Lower lobe of right lung (tissue), 2 donors: Measurements from ENCODE around the gene PTPRE. TPM values are rescaled to one million over a fixed set of nuclear protein-coding genes. Genes with fewer than 3 reads are reported as not detected.
A peak's percentile ranks its signal among the peaks of the same experiment; 100 is the strongest.

Experiments
- ATAC-seq, 2 donors: fragments of 200-7000 bp; cut with Tn5 transposase; one replicate each; pipeline ENCODE4 v1.9.1; 2020 to 2022; ENCODE audit warnings: mild to moderate bottlenecking in 2 of 2, moderate library complexity in 2 of 2
- DNase-seq: peaks from one replicate; pipeline ENCODE4 v3.0.0-alpha.2; 2020
- H3K27ac ChIP-seq: fragments of 200-600 bp; one replicate; pipeline ENCODE4 v1.8.0; 2022
- H3K27me3 ChIP-seq: fragments of 200-600 bp; one replicate; pipeline ENCODE4 v1.8.0; 2022; ENCODE audit warnings: low read depth
- H3K36me3 ChIP-seq: fragments of 200-600 bp; one replicate; pipeline ENCODE4 v1.8.0; 2022; ENCODE audit warnings: mild to moderate bottlenecking
- H3K4me1 ChIP-seq: fragments of 200-600 bp; one replicate; pipeline ENCODE4 v1.8.0; 2022
- H3K4me3 ChIP-seq: fragments of 200-600 bp; one replicate; pipeline ENCODE4 v1.8.0; 2022; ENCODE audit warnings: mild to moderate bottlenecking
- H3K9me3 ChIP-seq: fragments of 200-600 bp; one replicate; pipeline ENCODE4 v1.8.0; 2022
- CTCF ChIP-seq: fragments of 200-600 bp; IDR thresholded peaks from one replicate; pipeline ENCODE4 v1.8.0; 2022; ENCODE audit warnings: antibody characterized with exemption, mild to moderate bottlenecking
- intact Hi-C: fragments of 100-400 bp; cut with DNase I; formaldehyde crosslinking; loops from one replicate; pipeline ENCODE4 v1.11.0; 2022
- total RNA-seq: library from RNA; stranded (reverse); fragmentation: NEBNext Ultra II Directional; extraction: Animal tissue kit (Norgen Biotek cat#: 25700); gene quantifications from one replicate; pipeline ENCODE4 v1.2.1, GENCODE V29; 2021
- donor health status: DM: no; HTN: yes; CAD: no; lungs with severe emphysema.

PTPRE gene
- total RNA-seq, 1 donor from 2014 or later, result 60.5 TPM

DNA sequence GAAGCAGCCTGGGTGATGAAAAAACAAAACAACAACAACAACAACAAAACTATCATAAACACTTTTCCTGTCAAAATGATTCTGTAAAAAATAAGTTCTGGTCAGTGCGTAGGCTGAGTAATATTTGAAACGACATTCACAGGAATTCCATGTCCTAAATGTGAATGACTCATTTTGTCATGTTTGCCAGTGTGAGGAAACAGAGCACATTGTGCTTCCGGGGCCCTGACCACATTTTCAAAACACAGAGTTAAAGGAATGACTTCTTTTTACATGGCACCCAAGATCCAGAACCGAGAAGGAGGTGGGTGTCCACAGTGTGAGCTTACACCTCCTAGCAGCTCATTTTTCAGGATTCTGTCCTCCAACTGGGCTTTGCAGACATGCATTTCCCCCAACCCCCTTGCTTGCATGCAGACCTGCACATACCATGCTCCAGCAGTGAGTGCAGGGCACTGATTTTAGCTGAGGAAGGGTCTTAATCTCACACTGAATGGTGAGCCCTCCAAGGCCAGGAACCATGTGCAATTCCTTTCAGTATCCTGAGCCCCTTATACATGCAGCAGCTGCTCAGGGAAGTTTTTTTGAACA lies 17.2 kb upstream of the PTPRE start:
- TF ChIP-seq CTCF, result no peak
- Histone ChIP-seq H3K4me1 (no peaks in the 10 kb centered on the region), H3K9me3 (no peaks in the 10 kb centered on the region), H3K4me3 (no peak overlapping the region), H3K36me3 (no peaks in the 10 kb centered on the region), H3K27me3 (no peaks in the 10 kb centered on the region), H3K27ac (no peak overlapping the region)
- intact Hi-C loops, result no loop called here
- ATAC-seq, result peak; percentile 42 to 58
- DNase-seq, result no peak

- TF ChIP-seq CTCF, result no peak
Measured at GRCh38 chr10:127890216-127890615, 16.7 kb upstream of the PTPRE start.

GRCh38 chr10:127890832-127891334 lies 16.0 kb upstream of the PTPRE start:
- Histone ChIP-seq H3K36me3 (no peaks in the 10 kb centered on the region), H3K4me1 (no peaks in the 10 kb centered on the region), H3K9me3 (no peaks in the 10 kb centered on the region), H3K27ac (no peak overlapping the region), H3K27me3 (no peaks in the 10 kb centered on the region), H3K4me3 (no peak overlapping the region)
- DNase-seq, result no peak
- no peak for TF ChIP-seq CTCF
- ATAC-seq, result no peak
- intact Hi-C loops, result no loop called here

More at GRCh38 chr10:127890216-127890615, 16.7 kb upstream of the PTPRE start:
- H3K4me1 ChIP-seq, result no peaks in the 10 kb centered on the region
- intact Hi-C loops, result no loop called here
- H3K27ac ChIP-seq, result no peak overlapping the region
- no peak for DNase-seq
- H3K4me3 ChIP-seq, result no peak overlapping the region
- H3K36me3 ChIP-seq, result no peaks in the 10 kb centered on the region
- H3K9me3 ChIP-seq, result no peaks in the 10 kb centered on the region
- ATAC-seq, result peak in 1 of 2 donors; percentile 8
- no peaks in the 10 kb centered on the region for H3K27me3 ChIP-seq

DNA sequence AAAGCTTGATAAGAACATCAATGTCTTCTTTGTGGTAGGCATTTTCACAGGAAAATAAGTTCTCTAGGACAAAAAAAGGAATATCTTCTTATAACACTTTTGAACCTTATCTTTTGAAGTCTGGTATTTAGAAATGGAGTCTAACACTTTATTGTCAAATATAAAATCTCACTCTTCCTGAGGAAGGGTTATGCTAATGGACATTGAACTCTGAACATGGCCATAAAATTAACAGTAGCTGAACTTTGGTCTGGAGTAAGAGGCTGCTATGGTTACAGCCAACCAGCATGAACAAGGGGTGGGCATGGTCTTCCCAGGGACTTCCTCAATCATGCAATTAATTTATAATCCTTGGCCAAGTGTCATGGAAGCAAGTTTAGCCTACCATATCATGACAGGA lies 14.2 kb upstream of the PTPRE start, which contains the start of gene CLRN3:
CLRN3 (minus strand) TSS at position 199 of the 400 bp plus-strand sequence; CDS start at position 42, 157 bp downstream.
- no peak for ATAC-seq
- intact Hi-C loops, result no loop called here
- DNase-seq, result no peak
- no peaks in the 10 kb centered on the region for H3K27me3 ChIP-seq
- TF ChIP-seq CTCF, result no peak
- H3K36me3 ChIP-seq, result no peaks in the 10 kb centered on the region
- H3K4me3 ChIP-seq, result no peak within 1 kb of the TSS
- H3K4me1 ChIP-seq, result no peaks in the 10 kb centered on the region
- H3K9me3 ChIP-seq, result no peaks in the 10 kb centered on the region
- no peak within 1 kb of the TSS for H3K27ac ChIP-seq

GRCh38 chr10:127894146-127894545 lies 12.8 kb upstream of the PTPRE start:
- no peaks in the 10 kb centered on the region for H3K4me1 ChIP-seq
- no peak overlapping the region for H3K4me3 ChIP-seq
- intact Hi-C loops, result no loop called here
- no peak for ATAC-seq
- H3K9me3 ChIP-seq, result no peaks in the 10 kb centered on the region
- H3K27ac ChIP-seq, result no peak overlapping the region
- no peaks in the 10 kb centered on the region for H3K27me3 ChIP-seq
- no peak for TF ChIP-seq CTCF
- no peaks in the 10 kb centered on the region for H3K36me3 ChIP-seq
- DNase-seq, result no peak
